ENCODE data around the gene SCG3. TPM values are rescaled to one million over a fixed set of nuclear protein-coding genes. Genes with fewer than 3 reads are reported as not detected.

The SCG3 gene
- total and polyA plus RNA-seq, 2 of the 4 experiments (the other 2 are of a cell fraction) = 0.02 TPM; not detected in 1

DNA sequence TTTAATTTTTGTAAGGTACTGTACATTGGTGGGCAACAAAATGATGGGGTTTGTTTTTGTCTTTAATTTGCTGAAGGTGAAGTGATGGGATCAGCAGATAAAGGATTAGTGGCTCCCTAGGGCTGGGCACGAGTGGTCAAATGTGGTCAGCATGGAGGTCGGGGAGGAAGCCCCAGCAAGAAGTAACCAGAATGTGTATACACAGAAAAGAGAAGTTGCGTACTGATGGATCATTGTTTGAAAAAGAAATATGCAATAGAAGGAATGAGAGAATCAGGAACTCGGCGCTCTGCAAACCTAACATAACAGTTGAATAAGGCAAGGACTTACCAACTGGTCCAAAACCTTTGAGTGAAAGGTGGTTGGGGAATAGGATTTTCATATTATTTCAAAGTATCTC, 71.6 kb downstream of the SCG3 start:
- 0 out of 2 replicates have a peak, but pooled peaks cover 4% of the 10 kb centered on the region for H3K4me1 ChIP-seq (ENCODE audit: control insufficient read depth, insufficient read depth, low read length)
- no peaks in the 10 kb centered on the region; the same call in 1 of the 2 replicates for H3K9me1 ChIP-seq (ENCODE audit: insufficient read depth, low read length)
- TF ChIP-seq, protein P1, sequence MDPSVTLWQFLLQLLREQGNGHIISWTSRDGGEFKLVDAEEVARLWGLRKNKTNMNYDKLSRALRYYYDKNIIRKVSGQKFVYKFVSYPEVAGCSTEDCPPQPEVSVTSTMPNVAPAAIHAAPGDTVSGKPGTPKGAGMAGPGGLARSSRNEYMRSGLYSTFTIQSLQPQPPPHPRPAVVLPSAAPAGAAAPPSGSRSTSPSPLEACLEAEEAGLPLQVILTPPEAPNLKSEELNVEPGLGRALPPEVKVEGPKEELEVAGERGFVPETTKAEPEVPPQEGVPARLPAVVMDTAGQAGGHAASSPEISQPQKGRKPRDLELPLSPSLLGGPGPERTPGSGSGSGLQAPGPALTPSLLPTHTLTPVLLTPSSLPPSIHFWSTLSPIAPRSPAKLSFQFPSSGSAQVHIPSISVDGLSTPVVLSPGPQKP (IDR thresholded peaks at IDR 0.05; ENCODE audit: borderline replicate concordance, low read depth, low read length) = no peak
- TF ChIP-seq RFX5 (IDR thresholded peaks at IDR 0.05; ENCODE audit: low read depth, low read length) (no peak), FOS (IDR thresholded peaks at IDR 0.05; ENCODE audit: low read depth, low read length) (no peak), CHD1 (IDR thresholded peaks at IDR 0.05; ENCODE audit: low read depth, low read length) (no peak), SMC3 (IDR thresholded peaks at IDR 0.05; ENCODE audit: low read depth, low read length) (no peak), CEBPB (IDR thresholded peaks at IDR 0.05; ENCODE audit: low read depth, low read length) (no peak), RCOR1 (IDR thresholded peaks at IDR 0.05; ENCODE audit: insufficient replicate concordance, low read length) (no peak), RAD21 (IDR thresholded peaks at IDR 0.05; ENCODE audit: low read length) (no peak), POLR2A (IDR thresholded peaks at IDR 0.05; ENCODE audit: low read depth, low read length) (no peak), BHLHE40 (IDR thresholded peaks at IDR 0.05; ENCODE audit: low read depth, low read length) (no peak), MXI1 (IDR thresholded peaks at IDR 0.05; ENCODE audit: borderline replicate concordance, low read depth, low read length) (no peak), MAZ (IDR thresholded peaks at IDR 0.05; ENCODE audit: borderline replicate concordance, low read depth, low read length) (no peak), NFE2L2 (IDR thresholded peaks at IDR 0.05; ENCODE audit: low read depth, low read length) (no peak), MAFK (IDR thresholded peaks at IDR 0.05; ENCODE audit: low read depth, low read length) (no peak)
- TF ChIP-seq, protein P2, sequence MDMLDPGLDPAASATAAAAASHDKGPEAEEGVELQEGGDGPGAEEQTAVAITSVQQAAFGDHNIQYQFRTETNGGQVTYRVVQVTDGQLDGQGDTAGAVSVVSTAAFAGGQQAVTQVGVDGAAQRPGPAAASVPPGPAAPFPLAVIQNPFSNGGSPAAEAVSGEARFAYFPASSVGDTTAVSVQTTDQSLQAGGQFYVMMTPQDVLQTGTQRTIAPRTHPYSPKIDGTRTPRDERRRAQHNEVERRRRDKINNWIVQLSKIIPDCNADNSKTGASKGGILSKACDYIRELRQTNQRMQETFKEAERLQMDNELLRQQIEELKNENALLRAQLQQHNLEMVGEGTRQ (IDR thresholded peaks at IDR 0.05; ENCODE audit: low read depth, low read length) = no peak
- TF ChIP-seq, protein P3, sequence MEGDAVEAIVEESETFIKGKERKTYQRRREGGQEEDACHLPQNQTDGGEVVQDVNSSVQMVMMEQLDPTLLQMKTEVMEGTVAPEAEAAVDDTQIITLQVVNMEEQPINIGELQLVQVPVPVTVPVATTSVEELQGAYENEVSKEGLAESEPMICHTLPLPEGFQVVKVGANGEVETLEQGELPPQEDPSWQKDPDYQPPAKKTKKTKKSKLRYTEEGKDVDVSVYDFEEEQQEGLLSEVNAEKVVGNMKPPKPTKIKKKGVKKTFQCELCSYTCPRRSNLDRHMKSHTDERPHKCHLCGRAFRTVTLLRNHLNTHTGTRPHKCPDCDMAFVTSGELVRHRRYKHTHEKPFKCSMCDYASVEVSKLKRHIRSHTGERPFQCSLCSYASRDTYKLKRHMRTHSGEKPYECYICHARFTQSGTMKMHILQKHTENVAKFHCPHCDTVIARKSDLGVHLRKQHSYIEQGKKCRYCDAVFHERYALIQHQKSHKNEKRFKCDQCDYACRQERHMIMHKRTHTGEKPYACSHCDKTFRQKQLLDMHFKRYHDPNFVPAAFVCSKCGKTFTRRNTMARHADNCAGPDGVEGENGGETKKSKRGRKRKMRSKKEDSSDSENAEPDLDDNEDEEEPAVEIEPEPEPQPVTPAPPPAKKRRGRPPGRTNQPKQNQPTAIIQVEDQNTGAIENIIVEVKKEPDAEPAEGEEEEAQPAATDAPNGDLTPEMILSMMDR (conservative IDR thresholded peaks at IDR 0.05; ENCODE audit: low read depth, low read length) = no peak
- peaks cover 3 to 14% of the 10 kb centered on the region in 2 experiments; a peak in 2 of 4 replicates for H3K79me1 ChIP-seq (ENCODE audit: low read depth in 1 of 2, low read length in 2 of 2)
- H3K36me3 ChIP-seq (ENCODE audit: control insufficient read depth, insufficient read depth, low read length) = no peaks in the 10 kb centered on the region
- peaks cover 26% of the 10 kb centered on the region for H3K27me3 ChIP-seq (ENCODE audit: control insufficient read depth, insufficient read depth, low read length)
- H3K14ac ChIP-seq (replicated peaks; ENCODE audit: low read depth, low read length) = no peak overlapping the region
- H3K18ac ChIP-seq (ENCODE audit: low read depth, low read length) = no peak overlapping the region
- no peak overlapping the region for H2BK15ac ChIP-seq (ENCODE audit: low read depth, low read length)
- ChIA-PET CTCF (interaction anchor here (2.0 kb wide), 1 partner anchor 23 kb away, joined by 4 read pairs; no protein-coding TSS in a partner anchor), POLR2A (ENCODE audit: unreplicated experiment) (no interaction called here)
- dilution Hi-C loops (cut with HindIII; ENCODE audit: low sequenced_read_pairs, unreplicated experiment) (no loop called here), in situ Hi-C loops (cut with MboI; ENCODE audit: low sequenced_read_pairs) (no loop called here), intact Hi-C loops (cut with micrococcal nuclease) (no loop called here)
- 80% methylated on average over 1 of the region's 5 CpGs; no CpG with 5 or more reads in 1 of the 2 experiments for WGBS, 2 experiments (ENCODE audit: extremely low coverage in 2 of 2, insufficient read length in 1 of 2)
- H2AFZ ChIP-seq (replicated peaks; ENCODE audit: low read length, poor library complexity) = no peak overlapping the region
- H3K23ac ChIP-seq (ENCODE audit: low read depth, low read length) = no peak overlapping the region
- no peak overlapping the region for H2BK20ac ChIP-seq (ENCODE audit: low read depth, low read length)
- no peak overlapping the region for H4K8ac ChIP-seq (ENCODE audit: low read depth in 2 of 2, low read length in 2 of 2)
- H3K56ac ChIP-seq (ENCODE audit: extremely low read depth, insufficient read depth, low read length) = no peak overlapping the region
- H3K9me3 ChIP-seq (ENCODE audit: control insufficient read depth, insufficient read depth, low read length) = no peaks in the 10 kb centered on the region
- H3K4ac ChIP-seq (ENCODE audit: low read depth, low read length) = no peak overlapping the region
- no peak overlapping the region for H2AK9ac ChIP-seq (replicated peaks; ENCODE audit: low read depth, low read length, poor library complexity)
- no peak overlapping the region for H2AK5ac ChIP-seq (ENCODE audit: low read depth, low read length)
- no TSS peak for BruUV-seq (replicated peaks)
- no peak overlapping the region for H3K9ac ChIP-seq (ENCODE audit: low read depth, low read length)
- no peak overlapping the region for H2BK120ac ChIP-seq (ENCODE audit: low read depth, low read length)
- no peaks in the 10 kb centered on the region; the same call in none of the 2 replicates for H4K20me1 ChIP-seq (ENCODE audit: insufficient read depth, low read length)
- H3K4me2 ChIP-seq (ENCODE audit: low read depth, low read length) = no peak overlapping the region
- DNase-seq = no peak
- H4K5ac ChIP-seq (ENCODE audit: low read depth, low read length) = no peak overlapping the region
- H3K27ac ChIP-seq (ENCODE audit: insufficient read depth, low read length) = no peak overlapping the region
- H2BK5ac ChIP-seq (ENCODE audit: low read depth, low read length, poor library complexity, severe bottlenecking) = no peak overlapping the region
- no peak for ATAC-seq (ENCODE audit: low read depth)
- no peak overlapping the region for H3K4me3 ChIP-seq (ENCODE audit: insufficient read depth, low read depth, low read length)
- H4K91ac ChIP-seq (ENCODE audit: insufficient read depth, low read depth, low read length) = no peak overlapping the region
